Hematopoietic multipotent progenitor cell treated with erythropoietin and hydrocortisone succinate and interleukin-3 and kit ligand, for 6 days (in vitro differentiated cells): ENCODE data around the gene SP5.
A peak's percentile ranks its signal among the peaks of the same experiment; 100 is the strongest.
"Not testable (repeated sequence)": the region's sequence is repeated elsewhere in the genome, so short reads cannot be mapped to it uniquely, and the experiment has no call there.

Experiments used
- DNase-seq: peaks from one replicate; pipeline ENCODE4 v3.0.0-alpha.2; 2015

SP5 gene

DNA sequence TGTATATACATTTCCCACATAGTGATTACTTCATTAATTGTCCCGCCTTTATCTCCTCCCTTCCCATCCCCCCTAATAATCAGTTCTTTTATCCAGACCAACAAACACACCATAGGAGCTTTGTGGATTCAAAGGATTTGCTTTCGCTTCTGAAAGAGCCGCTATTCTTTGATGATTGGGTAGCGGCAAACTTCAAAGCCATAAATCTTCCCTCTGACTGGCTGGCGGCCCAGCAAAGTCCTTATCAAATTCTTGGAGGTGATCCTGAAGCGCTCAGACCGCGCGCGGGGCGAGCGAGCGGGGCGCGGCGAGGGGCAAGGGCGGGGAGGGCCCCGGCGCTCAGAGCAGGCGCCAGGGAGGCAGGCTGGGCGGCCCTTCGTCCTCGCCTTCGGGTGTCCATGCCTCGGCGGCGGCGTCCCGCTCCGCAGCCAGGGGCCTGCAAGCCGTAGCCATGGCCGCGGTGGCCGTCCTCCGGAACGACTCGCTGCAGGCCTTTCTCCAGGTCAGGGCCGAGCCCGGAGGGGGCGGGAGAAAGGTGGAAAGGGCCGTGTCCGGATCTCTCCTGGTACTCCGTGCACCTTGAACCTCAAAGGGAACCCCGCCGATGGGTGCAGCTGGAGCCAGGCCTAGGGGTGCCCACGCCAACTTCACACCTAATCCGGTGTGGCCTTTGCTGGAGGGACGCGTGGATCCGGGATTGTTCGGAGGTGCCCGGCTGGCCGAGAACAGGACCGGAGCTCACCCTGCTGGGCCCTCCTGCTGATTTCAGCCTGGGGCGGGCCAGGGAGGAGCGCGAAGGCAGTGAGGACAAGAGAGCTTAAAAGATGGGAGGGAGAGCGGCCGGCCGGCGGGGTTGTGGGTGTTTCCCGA lies at the start of gene SP5:
SP5 (plus strand) TSS at position 276 of the 870 bp plus-strand sequence; CDS start at position 452, 176 bp downstream.
- peak; percentile 69 for DNase-seq

DNA sequence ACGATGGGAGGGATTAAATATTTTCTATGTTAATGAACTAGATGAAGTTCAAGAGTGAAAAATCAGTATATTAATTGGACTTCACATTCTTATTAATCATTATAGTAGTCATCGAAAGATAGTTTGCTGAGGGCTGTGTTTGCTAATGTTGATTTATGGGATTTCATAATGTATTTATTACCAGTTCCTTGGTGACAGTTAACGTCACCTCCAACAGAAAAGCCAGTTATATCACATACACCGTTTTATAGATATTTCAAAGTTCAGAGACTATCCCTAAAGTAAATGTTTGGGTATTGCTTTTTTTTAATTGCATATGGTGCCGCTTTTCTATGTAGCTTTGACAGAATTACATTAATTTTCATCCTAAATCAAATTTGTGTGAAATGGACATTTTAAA lies 49.4 kb upstream of the SP5 start:
- DNase-seq = no peak

DNA sequence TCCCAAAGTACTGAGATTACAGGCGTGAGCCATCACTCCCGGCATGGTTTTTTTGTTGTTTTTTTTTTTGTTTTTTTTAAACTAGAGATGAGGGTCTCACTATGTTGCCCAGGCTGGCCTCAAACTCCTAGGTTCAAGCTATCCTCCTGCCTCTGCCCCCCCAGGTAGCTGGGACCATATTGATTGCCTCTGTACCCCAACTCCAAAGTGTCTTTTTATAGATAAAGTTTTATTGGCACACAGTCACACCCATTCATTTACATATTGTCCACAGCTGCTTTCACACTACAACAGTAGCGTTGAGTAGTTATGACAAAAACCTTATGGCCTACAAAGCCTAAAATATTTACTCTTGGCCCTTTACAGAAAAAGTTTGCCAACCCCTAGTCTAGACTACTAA lies 45.2 kb upstream of the SP5 start:
- no peak for DNase-seq

DNA sequence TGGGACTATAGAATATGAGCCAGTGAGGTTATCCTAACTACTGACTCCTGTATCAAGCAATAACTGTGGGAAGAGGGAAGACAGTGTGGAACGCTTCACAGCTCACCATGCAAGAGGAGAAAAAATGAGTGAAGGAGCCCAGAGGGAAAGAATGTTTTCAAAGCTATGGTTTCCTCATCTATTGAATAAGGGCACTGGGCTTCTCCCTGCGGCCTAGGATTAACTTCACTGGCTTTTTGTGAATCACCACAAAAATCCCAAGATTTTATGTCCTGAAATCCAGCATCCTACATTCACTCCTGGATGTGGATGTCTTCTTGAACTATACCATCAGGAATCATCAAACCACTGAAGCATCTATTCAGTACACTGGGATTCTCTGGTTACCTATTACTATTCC lies 44.5 kb upstream of the SP5 start:
- no peak for DNase-seq

DNA sequence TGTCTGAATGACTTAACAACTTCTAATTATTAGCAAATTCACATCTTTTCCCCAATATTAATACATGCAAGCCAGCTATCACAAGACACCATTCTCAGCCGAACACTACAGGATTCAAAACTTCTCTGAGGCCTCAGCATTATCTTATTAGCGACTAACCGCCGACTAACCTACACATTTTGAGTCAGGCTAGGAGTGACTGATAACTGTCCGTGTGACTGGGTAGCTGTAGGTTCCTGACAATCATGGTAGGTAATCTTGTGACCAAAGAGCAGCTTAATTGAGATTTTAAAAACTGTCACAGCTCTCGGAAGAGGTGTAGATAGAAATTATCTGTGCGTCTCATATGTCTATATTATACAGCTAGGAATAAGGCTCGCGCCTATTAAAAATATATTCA lies 44.1 kb upstream of the SP5 start:
- no peak for DNase-seq

DNA sequence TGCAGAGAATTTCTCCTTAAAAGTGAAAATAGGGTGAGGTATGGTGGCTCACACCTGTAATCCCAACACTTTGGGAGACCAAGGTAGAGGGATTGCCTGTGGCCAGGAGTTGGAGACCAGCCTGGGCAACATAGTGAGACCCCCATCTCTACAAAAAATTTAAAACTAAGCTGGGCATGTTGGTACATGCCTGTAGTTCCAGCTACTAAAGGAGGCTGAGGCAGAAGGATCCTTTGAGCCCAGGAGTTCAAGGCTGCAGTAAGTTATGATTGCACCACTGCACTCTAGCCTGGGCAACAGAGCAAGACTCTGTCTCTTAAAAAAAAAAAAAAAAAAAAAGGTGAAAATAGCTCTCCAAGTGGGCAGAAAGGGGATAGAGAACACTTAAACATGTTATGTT lies 40.9 kb upstream of the SP5 start:
- DNase-seq = not testable (repeated sequence)

DNA sequence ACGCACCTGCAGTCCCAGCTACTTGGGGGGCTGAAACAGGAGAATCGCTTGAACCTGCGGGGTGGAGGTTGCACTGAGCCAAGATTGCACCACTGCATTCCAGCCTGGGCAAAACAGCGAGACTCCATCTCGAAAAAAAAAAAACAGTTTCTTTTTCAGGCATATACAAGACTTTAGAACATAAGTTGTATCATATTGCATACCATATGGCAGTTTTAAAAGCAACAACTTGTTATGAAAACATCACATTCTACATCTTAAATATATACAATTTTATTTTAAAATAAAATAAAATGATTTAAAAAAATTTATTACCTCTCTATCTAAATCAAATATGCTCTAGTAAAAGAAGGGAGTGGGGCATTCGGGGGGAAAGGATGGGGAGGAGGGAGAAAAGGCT lies 39.4 kb upstream of the SP5 start:
- no peak for DNase-seq

DNA sequence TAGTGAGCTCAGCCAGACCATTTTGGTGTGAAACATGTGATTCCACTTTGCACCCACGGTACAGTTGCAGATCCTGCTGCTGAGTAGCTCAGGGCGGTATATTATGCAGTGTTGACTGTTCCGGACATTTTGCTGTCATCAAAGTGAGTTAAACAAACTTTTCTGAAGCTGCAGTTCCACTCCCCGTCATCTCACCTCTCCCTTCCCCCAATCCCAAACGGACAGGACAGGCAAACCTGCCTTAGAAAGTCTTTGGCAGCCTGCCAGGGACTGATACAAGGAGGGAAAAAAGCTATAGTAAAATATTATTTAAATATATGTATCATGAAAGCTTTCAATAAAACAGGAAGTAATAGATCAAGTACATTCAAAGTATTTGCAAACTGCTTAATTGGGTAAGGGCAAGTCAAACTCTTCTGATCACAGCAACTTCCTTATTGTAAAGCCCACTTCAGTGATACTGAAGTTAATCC lies 35.5 kb upstream of the SP5 start:
- peak; percentile 33 for DNase-seq

DNA sequence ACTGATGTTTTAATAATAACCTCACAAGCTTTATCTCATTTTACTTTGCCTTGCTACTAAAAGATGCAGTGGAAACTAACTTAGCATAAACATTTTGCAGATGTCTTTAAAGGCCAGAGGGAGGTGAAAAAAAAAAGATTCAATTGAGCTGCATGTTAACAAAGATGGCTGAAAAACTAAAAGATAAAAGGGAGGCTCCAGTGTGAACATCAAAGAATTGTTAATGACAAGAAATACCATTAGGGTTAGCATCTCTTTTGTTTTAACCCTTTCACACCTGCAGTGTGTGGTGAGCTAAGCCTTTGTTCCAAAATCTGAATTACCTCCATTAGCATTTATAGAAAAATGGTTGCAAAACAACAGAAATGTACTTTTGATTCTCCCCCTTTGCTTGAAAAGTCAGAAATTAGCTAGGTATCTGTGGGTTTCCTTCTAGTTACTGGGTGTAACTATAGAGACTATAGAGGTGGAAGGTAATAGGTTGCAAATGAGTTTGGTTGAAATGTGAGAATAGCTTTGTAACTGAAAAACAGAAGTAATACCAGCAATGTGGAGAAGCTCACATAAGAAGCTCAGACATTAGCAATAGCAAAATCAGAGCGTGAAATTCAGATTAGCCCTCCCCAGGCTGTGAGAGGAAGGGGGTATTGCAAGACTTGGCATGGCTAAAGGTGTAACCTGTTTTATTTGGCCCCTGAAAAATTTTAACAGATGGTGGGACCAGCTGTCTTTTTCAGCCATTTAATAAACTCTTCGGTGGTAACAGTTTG lies 34.8 kb upstream of the SP5 start:
- no peak for DNase-seq

DNA sequence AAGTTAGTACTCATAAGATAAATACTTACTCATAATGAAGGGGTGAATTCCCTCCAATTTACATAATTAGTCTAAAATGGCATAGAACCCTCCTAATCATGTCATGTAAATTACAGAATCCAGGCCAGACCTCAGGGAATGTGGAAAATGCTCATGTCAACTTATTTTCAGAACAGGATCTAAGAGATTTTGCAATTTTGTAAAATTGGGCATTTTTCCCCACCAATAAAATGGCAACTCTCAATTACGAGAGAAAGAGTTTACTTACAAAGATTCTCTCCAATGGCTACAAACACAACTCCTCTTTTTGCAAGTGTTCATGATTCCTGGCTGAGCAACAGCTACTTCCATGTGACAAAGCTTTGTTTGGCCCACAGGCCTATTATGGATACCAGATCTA lies 33.8 kb upstream of the SP5 start:
- DNase-seq = no peak

DNA sequence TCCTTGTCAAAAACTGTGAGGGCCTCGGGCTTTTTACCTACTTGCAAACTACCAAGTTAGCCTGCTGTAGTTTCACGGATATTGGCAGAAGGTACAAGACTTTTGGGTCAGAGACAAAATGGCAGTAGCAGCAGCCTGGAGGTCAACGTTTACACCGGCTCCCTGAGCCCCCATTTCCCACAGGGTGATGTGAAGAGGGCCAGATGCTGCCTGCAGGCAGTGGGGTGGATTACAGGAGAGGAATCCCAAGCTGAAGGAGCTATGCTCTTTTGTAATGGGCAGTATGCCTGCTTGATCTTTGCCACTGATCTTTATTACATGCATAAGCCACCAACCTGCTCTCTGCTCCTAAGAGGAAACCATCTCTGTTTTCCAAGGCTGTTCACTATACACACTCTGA lies 29.5 kb upstream of the SP5 start:
- DNase-seq = no peak

DNA sequence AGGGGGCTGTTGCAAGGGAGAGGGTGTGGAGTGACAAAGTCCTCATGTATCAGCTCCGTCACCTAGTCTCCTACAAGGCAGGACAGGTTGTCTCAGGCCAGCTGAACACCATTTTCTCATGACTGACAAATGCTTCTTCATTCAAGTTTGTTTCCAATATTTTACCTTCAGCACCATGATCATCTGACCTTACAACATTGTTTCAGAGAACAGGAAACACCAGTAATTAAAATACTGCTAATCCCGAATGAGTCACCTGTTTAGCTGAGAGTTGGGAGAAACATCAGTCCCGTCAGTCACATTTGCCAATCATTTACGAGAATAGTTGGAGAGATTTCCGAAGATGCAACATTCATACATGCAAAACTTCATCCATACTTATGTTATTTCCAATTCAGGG lies 25.7 kb upstream of the SP5 start:
- no peak for DNase-seq

DNA sequence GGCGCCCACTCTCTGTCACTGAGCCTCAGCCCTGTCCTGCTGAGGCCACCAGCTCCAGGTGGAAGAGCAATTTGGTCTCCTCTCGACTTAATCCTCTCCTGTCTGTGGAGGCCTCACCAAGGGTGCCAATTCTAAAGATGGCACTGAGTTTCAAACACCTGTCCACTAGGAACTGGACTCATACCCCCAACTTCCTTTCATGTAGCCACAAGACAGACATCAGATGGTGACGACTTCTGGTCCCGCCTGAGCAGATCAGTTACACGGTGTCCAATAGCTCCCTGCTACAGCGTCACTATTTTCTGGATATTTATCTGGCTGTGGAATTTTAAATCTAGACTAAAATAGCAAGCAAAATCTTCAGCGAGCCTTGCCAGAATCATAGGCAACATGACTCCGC lies 24.5 kb upstream of the SP5 start:
- DNase-seq = no peak

DNA sequence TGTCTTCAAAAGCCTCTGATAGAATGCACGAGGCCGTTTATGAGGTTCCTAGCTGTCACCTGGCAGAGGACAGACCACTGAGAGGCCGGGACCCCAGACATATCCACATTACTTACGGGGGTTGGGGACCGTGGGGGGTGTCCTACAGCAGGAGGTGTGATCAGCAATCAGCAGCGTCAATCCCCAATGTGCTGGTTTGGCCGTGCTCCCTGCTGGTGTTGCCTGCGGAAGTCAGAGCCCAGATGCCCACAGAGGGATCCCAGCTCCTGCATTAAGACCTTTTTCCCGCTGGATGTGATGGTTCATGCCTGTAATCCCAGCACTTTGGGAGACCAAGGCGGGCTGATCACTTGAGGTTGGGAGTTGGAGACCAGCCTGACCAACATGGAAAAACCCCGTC lies 20.8 kb upstream of the SP5 start:
- DNase-seq = no peak

DNA sequence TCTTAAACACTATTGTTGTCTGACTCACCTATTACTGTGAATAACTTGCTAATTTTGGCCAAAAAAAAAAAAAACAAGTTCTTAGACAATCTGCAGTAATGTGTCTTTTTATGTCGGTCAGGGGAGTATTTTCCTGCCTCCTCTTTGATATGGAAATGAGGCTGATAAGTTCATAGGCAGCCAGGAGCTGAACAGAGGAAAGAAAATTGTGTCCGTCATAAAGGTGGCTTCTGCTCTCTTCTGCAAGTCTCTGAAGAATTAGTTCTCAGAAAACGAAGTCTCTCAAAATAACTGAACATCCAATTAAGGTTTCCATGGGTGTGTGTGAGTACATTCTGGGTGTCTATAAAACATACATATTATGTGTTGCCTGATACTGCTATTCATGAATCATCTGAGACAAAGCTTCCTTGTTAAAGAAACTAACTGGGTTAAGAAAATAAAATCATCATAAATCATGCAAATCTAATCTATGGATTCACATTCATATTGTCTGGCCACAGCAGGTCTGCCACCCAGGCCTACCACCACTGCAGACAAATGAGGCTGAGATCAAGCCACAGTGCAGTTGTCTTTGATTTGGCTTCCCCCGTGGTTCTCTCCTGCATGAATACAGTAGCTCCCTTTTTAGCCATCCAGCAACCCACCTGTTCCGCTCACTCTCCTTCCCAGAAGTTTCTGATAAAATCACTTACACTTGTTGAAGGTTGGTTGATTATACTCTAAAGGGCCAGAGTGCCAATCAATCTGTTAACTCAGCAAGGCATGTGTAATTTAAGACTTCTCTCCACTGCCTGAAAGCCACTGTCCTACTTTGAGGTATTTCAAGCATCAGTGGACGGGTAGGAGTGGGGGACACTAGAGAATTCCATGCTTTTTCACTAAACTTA lies 19.4 kb upstream of the SP5 start:
- DNase-seq = no peak

DNA sequence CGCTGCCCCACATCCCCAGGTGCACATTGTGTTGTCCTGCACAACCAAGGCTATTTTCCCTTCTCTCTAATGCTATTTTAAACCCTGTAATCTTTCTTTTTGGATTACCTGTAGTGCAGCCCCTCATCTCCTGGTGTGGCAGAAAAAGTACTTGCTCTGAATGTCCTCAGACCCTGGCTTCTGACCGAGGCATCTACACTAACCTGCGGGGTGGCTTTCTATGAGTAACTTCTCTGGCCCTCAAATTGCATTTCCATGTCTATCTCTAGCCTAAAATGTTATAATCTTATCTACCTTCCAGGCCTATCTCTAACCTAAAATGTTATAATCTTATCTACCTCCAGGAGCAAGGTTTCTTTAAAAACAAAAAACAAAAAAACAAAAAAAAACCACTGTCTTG lies 18.2 kb upstream of the SP5 start:
- no peak for DNase-seq

DNA sequence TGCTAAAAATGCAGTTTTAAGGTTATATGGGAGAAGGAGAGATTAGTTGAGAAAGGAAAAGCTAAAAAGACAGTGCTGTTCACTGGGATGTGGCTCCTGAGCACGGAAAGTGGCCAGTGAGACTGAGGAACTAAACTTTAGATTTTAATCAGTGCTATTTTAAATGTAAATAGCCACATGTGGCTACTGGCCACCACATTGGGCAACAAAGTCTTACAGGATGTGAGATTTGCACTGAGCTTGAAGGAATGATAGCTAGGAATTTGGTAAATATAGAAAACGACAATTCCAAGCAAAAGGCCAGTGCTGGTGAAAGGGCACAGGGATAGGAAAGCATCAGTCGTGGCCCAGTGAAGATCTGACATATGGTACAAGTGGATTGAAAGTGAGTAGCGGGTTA lies 14.1 kb upstream of the SP5 start:
- no peak for DNase-seq

DNA sequence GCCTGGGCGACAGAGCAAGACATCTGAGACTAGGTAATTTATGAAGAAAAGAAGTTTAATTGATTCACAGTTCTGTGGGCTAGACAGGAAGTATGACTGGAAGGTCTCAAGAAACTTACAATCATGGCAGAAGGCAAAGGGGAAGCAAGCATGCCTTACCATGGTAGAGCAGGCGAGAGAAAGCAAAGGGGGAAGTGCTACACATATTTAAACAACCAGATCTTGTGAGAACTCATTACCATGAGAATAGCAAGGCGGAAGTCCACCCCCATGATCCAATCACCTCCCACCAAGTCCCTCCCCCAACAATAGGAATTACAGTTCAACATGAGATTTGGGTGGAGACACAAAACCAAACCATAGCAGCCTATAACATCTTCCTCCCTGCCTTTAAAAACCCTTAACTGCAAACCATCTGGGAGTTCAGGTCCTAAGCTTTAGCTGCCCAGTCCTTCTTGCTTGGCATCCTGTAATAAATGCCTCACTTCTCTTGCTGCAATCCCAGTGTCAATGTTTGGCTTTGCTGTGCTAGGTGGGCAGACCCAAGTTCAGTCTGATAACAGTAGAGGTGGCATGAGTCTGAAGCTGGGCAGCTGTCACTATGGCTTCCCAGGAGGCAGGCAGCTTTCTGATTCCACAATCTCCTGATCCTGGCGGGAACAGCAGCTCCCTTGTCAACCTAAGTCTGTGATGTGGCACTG lies 11.2 kb upstream of the SP5 start:
- no peak for DNase-seq

DNA sequence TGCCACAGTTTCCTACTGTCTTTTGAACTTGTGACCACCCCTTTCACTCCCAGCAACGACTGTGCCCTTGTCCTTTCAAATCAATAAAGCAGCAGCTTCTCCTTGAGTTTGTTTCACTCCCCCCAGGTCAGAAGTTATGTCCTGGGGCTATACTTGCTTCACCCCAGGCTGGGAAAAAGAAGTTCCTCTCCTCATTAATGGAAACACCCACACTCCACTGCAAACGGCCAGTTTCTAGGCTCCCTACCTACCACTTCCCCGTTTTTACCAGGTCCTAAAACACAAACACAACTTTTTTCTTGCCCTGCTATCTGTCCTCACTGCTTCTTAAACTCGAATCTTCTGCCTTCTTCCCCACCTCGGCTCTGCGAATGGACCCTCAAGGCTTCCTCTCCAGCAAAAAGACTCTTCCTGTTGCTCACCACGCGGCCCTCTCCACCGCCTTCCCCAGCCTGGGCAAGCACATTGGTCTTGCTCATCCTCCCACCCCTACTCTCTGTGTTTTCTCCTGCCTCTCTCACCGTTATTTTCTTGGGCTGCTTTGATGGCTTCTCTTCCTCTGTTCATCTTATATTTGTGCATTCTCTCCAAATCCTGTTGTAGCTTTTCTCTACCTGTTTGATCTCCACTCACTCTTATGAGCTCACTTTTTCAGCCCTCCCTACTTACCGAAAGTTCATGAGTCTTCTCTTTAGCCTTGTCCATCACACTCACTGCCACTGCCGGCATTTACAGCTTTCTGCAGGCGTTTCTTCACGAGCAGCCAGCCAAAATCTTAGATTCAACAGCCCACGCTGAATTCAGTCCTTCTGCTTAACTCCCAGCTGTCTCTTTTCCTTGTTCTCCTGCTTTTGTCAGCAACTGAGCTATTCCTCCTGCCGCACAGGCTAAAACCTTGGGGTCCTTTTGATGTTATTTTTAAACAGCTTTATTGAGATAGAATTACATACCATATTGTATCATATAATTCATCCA lies 7.0 kb upstream of the SP5 start:
- no peak for DNase-seq

DNA sequence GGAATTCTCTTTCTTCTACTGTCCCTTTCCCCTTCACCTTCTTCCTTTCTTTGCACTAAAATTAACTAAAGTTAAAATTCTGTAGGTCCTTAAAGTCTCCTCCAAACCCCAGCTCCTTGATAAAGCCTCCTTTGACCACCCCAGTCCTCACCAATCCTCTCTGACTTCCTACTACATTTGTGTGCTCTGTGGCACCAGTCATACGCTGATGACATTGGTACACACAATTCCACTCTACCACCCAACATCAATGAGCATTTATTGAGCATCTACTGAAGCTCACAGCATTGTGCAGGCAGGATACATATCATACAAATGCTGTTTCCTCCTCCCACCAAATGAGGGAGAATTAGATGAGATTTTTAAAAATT lies 4.5 kb upstream of the SP5 start:
- DNase-seq = no peak

DNA sequence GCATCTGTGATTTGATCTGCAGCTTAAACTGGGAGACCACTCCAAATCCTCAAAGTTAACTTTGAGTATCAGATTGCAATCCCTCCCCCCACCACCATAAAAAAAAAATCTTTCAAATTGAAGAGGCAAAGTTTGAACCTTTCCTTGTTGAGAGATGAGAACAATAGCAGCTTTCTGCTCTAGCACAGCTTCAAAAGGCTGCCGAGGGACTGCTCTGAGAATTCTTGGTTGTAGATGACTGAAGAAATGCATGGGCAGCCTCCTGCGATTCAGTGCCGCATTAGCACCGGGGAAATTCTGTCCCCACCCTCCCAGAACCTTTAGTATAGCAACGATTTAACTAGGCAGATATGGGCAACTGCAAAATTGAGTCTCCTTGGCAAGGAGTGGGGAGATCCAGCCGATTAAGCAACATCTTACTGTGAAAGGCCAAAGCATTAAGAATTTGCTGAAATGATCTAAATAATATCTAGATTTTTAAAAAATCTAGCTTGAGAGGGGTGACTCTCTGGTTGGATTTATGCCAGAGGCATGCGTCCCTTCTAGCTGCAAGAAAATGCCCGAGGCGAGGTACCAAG lies 3.9 kb upstream of the SP5 start:
- DNase-seq = no peak
